Testis (tissue), 3 donors: ENCODE data around the gene THPO. TPM values are rescaled to one million over a fixed set of nuclear protein-coding genes. Genes with fewer than 3 reads are reported as not detected.

Experiments used
- DNase-seq: peaks from one replicate; pipeline ENCODE4 v3.0.0-alpha.2; 2019
- H3K27ac ChIP-seq, 2 donors: fragments of 200-600 bp; sonication (generic); one replicate each; pipeline ENCODE4 v1.5.1; 2019
- H3K27me3 ChIP-seq: fragments of 200-600 bp; sonication (generic); one replicate; pipeline ENCODE4 v1.5.1; 2019
- H3K36me3 ChIP-seq: fragments of 200-600 bp; sonication (generic); one replicate; pipeline ENCODE4 v1.5.1; 2017; ENCODE audit warnings: low read depth; ENCODE audit errors: missing control alignments
- H3K4me1 ChIP-seq: fragments of 200-600 bp; sonication (generic); one replicate; pipeline ENCODE4 v1.5.1; 2019
- H3K4me3 ChIP-seq, 2 donors: fragments of 200-600 bp; sonication (generic); one replicate each; pipeline ENCODE4 v1.5.1; 2017 to 2019
- H3K9me3 ChIP-seq: fragments of 200-600 bp; sonication (generic); one replicate; pipeline ENCODE4 v1.5.1; 2017
- CTCF ChIP-seq, 3 experiments: fragments of 450-650 bp in 2 of 3; fragments of 200-600 bp in 1 of 3; sonication (generic) in 1 of 3; IDR thresholded peaks; one replicate each; pipeline ENCODE4 v1.5.1; 2016 to 2019; ENCODE audit warnings: antibody characterized with exemption in 3 of 3, mild to moderate bottlenecking in 2 of 3, moderate library complexity in 1 of 3
- POLR2A ChIP-seq: fragments of 450-650 bp; IDR thresholded peaks from one replicate; pipeline ENCODE4 v1.6.1; 2017; ENCODE audit warnings: antibody characterized with exemption, mild to moderate bottlenecking, moderate library complexity
- WGBS, 2 donors: methylation state at CpG; one replicate each; pipeline ENCODE4 v1.1.5; 2018; 5-methylcytosine and 5-hydroxymethylcytosine counted together
- intact Hi-C: fragments of 100-400 bp; cut with DNase I; formaldehyde crosslinking; loops from one replicate; pipeline ENCODE4 v1.15.1; 2023; ENCODE audit warnings: low total_unique reads
- polyA plus RNA-seq: library from polyadenylated mRNA; stranded (reverse); fragments of 350-450 nt; fragmentation: Illumina TruSeq; extraction: RNeasy Lipid Tissue Mini Kit (QIAGEN cat#74804); gene quantifications from one replicate; pipeline ENCODE4 v1.2.3, GENCODE V29; 2014; ENCODE audit warnings: low read depth, low replicate concordance; ENCODE audit not compliant: insufficient read depth
- total RNA-seq, 2 donors: library from RNA; depleted of rRNA; stranded (reverse); fragments of >200 nt; gene quantifications; one replicate each; pipeline ENCODE4 v1.2.3, GENCODE V29; 2016

The THPO gene
- total and polyA plus RNA-seq, 3 donors from 2014 or later, result 0.71 to 7.6 (median 0.93) TPM

- Histone ChIP-seq H3K4me3 (peak overlapping the region in 1 of 2 donors; percentile 51), H3K27ac (no peak overlapping the region), H3K27me3 (no peaks in the 10 kb centered on the region), H3K4me1 (peaks cover 15% of the 10 kb centered on the region), H3K9me3 (no peaks in the 10 kb centered on the region), H3K36me3 (no peaks in the 10 kb centered on the region)
- DNase-seq, result peak; percentile 54
- 0% methylated on average over 13 of the region's 62 CpGs for WGBS, 2 donors
- intact Hi-C loops, result no loop called here
- TF ChIP-seq POLR2A, result no peak
- no peak for TF ChIP-seq CTCF (IDR thresholded peaks at IDR 0.05)
Measured at GRCh38 chr3:184380185-184380626, 2.2 kb upstream of the THPO start.

DNA sequence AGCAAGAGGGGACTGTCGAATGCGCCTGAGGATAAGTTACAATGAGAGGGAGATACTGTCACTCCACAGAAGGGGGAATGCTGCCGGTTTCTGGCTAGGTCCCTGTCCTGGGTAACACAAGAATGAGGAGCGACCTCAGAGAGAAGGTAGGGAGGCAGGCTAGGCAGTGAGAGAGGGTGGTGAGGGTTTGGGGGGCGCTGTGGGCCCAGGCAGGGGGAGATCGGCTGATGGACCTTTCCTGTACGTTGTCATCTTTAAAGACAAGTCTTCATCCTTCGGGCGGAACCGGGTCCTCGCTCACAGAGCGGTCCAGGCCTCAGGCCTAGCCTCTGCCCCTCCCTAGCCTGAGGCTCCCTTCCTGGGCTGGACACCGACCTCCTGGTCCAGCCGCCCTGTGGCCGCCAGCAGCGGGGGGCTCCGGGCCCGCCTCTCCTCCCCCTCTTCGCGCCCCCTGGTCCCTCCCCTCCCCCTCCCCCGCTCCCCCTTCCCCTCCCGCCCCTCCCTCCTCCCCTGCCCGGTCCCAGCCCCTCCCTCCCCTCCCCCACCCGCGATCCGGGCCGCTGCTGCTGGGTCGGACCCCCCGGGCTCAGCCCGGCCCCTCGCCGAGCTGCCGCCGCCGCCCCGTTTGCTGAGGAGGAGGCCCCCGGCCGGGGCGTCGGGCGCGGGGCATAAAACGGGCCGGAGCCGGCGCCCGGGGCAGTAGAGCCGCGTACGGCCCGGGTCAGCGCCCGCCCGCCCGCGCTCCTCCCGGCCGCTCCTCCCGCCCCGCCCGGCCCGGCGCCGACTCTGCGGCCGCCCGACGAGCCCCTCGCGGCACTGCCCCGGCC lies 1.6 kb upstream of the THPO start, which contains the start of gene CHRD:
CHRD (plus strand) TSS at position 697 of the 827 bp plus-strand sequence. CDS start 265 bp downstream, outside the sequence.
- no peak for TF ChIP-seq CTCF (IDR thresholded peaks at IDR 0.05)
- no peak for TF ChIP-seq POLR2A
- intact Hi-C loops, result loop anchor here (10.0 kb wide), 1 partner anchor 165 kb away; no protein-coding TSS in a partner anchor
- WGBS, 2 donors, result 21 to 25% methylated on average over 15 to 17 of the region's 71 CpGs
- Histone ChIP-seq H3K27me3 (no peaks in the 10 kb centered on the region), H3K4me3 (peak within 1 kb of the TSS; percentile 31 to 51), H3K27ac (peak within 1 kb of the TSS; percentile 19 to 53), H3K9me3 (no peaks in the 10 kb centered on the region), H3K4me1 (peaks cover 15% of the 10 kb centered on the region), H3K36me3 (no peaks in the 10 kb centered on the region)
- no peak for DNase-seq

DNA sequence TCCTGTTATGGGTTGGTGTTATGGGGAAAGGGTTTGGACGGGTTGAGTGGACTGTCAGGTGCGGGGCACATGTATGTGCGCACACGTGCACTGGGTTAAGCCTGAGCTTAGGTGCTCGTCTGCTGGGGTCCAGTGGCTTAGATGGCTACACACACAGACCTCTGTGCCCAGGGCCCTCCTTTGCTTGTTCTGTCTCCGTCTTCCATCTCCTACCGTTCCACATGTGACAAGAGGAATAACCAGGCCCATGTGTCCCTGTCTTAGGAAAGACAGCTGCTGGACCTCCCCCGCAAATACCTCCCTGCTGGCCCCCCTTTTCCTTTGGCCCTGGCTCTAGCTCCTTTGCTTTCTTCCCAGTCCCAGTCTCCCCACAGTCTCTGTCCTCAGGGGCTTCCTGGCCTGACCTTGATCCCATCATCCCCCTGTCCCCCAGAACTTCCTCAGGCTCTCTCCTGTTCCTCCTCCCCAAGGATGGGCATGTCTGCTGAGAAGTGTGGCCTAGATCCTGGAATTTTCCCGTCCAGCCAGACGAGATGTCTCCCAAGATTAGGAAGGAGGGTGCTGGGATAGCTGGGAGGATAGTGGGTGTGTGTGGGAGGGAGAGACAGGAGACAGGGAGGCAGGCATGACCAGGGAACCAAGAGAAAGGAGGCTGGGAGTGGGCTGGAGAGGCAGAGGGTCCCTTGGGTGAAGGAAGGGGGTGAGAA lies 797 bp upstream of the THPO start:
- H3K4me3 ChIP-seq, result no peak overlapping the region
- intact Hi-C loops, result loop anchor here (10.0 kb wide), 1 partner anchor 166 kb away; no protein-coding TSS in a partner anchor
- DNase-seq, result no peak
- peak overlapping the region; percentile 19 to 53 for H3K27ac ChIP-seq
- peaks cover 15% of the 10 kb centered on the region for H3K4me1 ChIP-seq
- H3K27me3 ChIP-seq, result no peaks in the 10 kb centered on the region
- no peaks in the 10 kb centered on the region for H3K36me3 ChIP-seq
- no peaks in the 10 kb centered on the region for H3K9me3 ChIP-seq
- TF ChIP-seq CTCF (IDR thresholded peaks at IDR 0.05), result no peak
- TF ChIP-seq POLR2A, result no peak
- WGBS, 2 donors, result 63 to 68% methylated on average over 10 of the region's 10 CpGs

DNA sequence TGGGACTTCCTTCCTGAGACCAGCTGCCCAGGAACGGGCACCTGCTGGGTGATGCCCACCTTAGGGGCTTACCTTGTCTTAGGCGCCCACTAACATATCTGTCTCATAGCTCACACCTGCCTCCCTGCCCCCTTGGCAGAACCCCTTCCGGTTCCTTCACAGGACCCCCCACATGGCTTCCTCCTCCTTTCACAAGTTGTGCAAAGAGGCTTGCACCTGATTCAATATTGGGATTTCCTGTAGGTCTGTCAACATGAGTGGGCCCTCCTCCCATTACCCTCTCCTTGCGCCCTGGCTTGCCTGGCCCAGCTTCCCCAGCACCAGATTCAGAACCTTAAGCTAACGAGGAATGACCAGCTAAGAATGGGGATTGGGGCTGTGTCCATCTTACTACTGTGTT lies 633 bp downstream of the THPO start:
- no peak overlapping the region for H3K27ac ChIP-seq
- no peak for DNase-seq
- no peak overlapping the region for H3K4me3 ChIP-seq
- H3K27me3 ChIP-seq, result no peaks in the 10 kb centered on the region
- intact Hi-C loops, result loop anchor here (10.0 kb wide), 1 partner anchor 167 kb away; no protein-coding TSS in a partner anchor
- H3K4me1 ChIP-seq, result peaks cover 15% of the 10 kb centered on the region
- H3K36me3 ChIP-seq, result no peaks in the 10 kb centered on the region
- no peaks in the 10 kb centered on the region for H3K9me3 ChIP-seq
- WGBS, 2 donors, result 90 to 92% methylated on average over 5 of the region's 5 CpGs
- TF ChIP-seq CTCF (IDR thresholded peaks at IDR 0.05) (no peak), POLR2A (no peak)
